GM12875 (cell line): ENCODE data around the gene DNAH9.

Source experiments
- H3K4me3 ChIP-seq: one replicate; pipeline ENCODE4 v1.5.1; 2011; ENCODE audit warnings: low read depth, low read length, control low read depth
- TF ChIP-seq, protein P1 (sequence below): IDR thresholded peaks from 2 replicates; pipeline ENCODE4 v1.5.1; 2011; ENCODE audit warnings: low read depth, mild to moderate bottlenecking, control low read depth, inconsistent platforms, low read length, moderate library complexity, borderline replicate concordance; ENCODE audit not compliant: insufficient read depth

The DNAH9 gene

GRCh38 chr17:11645426-11645825, 47.2 kb downstream of the DNAH9 start:
- TF ChIP-seq, protein P1, sequence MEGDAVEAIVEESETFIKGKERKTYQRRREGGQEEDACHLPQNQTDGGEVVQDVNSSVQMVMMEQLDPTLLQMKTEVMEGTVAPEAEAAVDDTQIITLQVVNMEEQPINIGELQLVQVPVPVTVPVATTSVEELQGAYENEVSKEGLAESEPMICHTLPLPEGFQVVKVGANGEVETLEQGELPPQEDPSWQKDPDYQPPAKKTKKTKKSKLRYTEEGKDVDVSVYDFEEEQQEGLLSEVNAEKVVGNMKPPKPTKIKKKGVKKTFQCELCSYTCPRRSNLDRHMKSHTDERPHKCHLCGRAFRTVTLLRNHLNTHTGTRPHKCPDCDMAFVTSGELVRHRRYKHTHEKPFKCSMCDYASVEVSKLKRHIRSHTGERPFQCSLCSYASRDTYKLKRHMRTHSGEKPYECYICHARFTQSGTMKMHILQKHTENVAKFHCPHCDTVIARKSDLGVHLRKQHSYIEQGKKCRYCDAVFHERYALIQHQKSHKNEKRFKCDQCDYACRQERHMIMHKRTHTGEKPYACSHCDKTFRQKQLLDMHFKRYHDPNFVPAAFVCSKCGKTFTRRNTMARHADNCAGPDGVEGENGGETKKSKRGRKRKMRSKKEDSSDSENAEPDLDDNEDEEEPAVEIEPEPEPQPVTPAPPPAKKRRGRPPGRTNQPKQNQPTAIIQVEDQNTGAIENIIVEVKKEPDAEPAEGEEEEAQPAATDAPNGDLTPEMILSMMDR = no peak
- H3K4me3 ChIP-seq = no peak overlapping the region

- no peak overlapping the region for H3K4me3 ChIP-seq
- TF ChIP-seq, protein P1 = no peak
Observed at GRCh38 chr17:11651089-11651488, 52.8 kb downstream of the DNAH9 start.

DNA sequence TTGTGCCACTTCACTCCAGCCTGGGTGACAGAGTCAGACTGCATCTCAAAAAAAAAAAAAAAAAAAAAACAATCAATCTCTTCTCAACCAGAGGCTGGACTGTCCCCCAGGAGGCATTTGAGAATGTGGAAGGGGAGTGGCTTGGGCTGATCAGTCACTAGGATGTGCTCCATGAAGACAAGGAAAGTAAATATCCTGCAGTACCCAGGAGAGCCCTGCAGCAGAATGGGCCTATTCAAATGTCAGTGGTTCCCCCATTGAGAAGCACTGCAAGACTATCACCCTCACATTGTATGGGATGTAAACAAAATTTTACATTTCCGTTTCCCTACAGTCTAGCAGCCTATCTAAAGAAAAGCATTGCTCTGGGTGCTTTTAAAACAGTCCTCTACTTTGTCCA, 70.3 kb downstream of the DNAH9 start:
- TF ChIP-seq, protein P1 = no peak

DNA sequence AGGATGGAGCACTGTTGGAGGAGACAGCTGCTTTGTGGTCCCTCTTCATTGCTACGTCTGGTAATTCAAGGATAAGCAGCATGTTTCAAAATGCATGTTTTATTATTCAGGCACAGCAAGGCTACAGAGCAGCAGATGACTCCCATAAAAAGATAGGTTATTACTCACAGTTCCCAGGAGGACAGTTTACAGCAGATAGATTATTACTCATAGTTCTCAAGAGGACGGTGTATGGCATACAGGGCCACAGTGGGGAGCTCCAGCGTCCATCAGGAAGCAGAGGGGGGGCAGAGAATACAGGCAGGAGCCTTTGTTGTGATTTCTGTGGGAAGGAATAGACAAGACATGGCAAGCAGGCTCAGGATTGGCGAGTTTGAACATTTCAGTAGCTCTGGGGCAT, 72.9 kb downstream of the DNAH9 start:
- TF ChIP-seq, protein P1 = no peak

More for the DNA sequence above, 70.3 kb downstream of the DNAH9 start:
- no peak overlapping the region for H3K4me3 ChIP-seq

DNA sequence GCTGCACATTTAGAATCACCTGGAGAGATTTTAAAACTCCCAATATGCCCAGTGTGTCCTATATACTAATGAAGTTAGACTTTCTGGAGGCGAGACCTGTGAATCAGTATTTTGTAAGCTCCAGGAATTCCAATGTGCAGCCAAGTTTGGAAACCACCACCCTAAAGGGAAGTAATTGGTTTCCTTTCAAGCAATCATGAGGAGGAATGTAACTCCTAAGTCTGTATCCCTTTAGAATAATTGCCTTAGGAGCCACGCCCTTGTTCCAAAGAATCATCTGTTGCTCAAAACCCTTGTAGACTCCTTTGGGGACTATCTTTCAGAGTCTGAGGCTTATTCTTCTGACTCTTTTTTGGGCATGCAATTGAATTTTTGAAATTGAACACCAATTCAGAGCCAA, 84.4 kb downstream of the DNAH9 start:
- H3K4me3 ChIP-seq = no peak overlapping the region
- TF ChIP-seq, protein P1 = no peak

More for the DNA sequence above, 72.9 kb downstream of the DNAH9 start:
- no peak overlapping the region for H3K4me3 ChIP-seq

DNA sequence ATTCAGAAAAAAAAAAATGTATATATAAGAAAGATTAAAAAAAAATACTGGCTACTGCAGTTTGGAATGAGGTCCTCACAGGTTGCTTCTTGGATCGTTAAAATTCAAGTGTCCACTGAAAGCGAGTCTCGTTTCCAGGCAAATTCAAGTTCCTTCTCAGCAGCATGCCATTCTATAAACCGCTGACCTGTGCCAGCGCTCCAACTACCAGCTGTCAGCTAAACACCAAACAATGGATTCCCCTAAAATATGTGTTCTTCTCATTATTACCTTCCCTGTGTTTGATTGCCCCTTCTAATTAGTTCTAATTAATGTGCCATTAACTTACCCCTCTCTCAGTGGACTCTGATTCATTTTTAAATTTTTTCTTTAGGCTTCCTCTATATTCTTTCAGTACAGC, 92.4 kb downstream of the DNAH9 start:
- TF ChIP-seq, protein P1 = no peak
- no peak overlapping the region for H3K4me3 ChIP-seq

DNA sequence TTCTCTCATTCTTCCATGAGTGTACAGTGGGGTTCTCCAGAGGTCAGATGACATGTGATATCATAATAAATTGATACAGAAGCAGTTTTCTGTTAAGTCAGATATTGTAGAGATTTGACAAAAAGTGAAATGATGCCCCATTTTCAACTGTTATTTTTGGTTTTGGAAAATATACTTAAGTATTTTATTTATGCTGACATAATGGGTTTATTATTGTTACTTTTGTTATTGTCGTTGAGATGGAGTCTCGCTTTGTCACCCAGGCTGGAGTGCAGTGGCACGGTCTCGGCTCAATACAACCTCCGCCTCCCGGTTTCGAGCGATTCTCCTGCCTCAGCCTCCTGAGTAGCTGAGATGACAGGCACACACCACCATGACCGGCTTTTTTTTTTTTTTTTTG, 94.4 kb downstream of the DNAH9 start:
- TF ChIP-seq, protein P1 = no peak
- no peak overlapping the region for H3K4me3 ChIP-seq
